Lower leg skin (tissue), 3 donors: ENCODE results near the gene ARPIN.

Source experiments
- POLR2A ChIP-seq, 2 donors: fragments of 450-650 bp; IDR thresholded peaks; one replicate each; pipeline ENCODE4 v1.6.1; 2016 to 2017; ENCODE audit warnings: antibody characterized with exemption in 2 of 2, mild to moderate bottlenecking in 1 of 2, moderate library complexity in 1 of 2
- TF ChIP-seq, protein P1 (sequence below), 3 donors: fragments of 450-650 bp; IDR thresholded peaks; one replicate each; pipeline ENCODE4 v1.5.1; 2016; ENCODE audit warnings: antibody characterized with exemption in 3 of 3, mild to moderate bottlenecking in 3 of 3, moderate library complexity in 2 of 3

GRCh38 chr15:89860431-89860830, 52.3 kb downstream of the ARPIN start:
- TF ChIP-seq POLR2A (IDR thresholded peaks at IDR 0.05): no peak
- TF ChIP-seq, protein P1, sequence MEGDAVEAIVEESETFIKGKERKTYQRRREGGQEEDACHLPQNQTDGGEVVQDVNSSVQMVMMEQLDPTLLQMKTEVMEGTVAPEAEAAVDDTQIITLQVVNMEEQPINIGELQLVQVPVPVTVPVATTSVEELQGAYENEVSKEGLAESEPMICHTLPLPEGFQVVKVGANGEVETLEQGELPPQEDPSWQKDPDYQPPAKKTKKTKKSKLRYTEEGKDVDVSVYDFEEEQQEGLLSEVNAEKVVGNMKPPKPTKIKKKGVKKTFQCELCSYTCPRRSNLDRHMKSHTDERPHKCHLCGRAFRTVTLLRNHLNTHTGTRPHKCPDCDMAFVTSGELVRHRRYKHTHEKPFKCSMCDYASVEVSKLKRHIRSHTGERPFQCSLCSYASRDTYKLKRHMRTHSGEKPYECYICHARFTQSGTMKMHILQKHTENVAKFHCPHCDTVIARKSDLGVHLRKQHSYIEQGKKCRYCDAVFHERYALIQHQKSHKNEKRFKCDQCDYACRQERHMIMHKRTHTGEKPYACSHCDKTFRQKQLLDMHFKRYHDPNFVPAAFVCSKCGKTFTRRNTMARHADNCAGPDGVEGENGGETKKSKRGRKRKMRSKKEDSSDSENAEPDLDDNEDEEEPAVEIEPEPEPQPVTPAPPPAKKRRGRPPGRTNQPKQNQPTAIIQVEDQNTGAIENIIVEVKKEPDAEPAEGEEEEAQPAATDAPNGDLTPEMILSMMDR (IDR thresholded peaks at IDR 0.05): no peak
